Fibroblast of skin of left quadriceps (primary cell): ENCODE data around the gene DHRS4.
A peak's percentile ranks its signal among the peaks of the same experiment; 100 is the strongest.

Experiments used
- DNase-seq, 2 experiments: peaks; one replicate each; pipeline ENCODE4 v3.0.0-alpha.2; 2013; ENCODE audit warnings: low read depth in 2 of 2

DHRS4 gene

GRCh38 chr14:23953464-23954278 is at the start of gene DHRS4:
TSS of gene DHRS4 (plus strand) at chr14:23953770. CDS start at chr14:23953789, 19 bp downstream.
- DNase-seq, result peak; percentile 55 to 57

GRCh38 chr14:23910101-23910875 is 43.3 kb upstream of the DHRS4 start:
- peak; percentile 23 to 40 for DNase-seq

GRCh38 chr14:23910876-23911210 is 42.7 kb upstream of the DHRS4 start:
- no peak for DNase-seq

DNA sequence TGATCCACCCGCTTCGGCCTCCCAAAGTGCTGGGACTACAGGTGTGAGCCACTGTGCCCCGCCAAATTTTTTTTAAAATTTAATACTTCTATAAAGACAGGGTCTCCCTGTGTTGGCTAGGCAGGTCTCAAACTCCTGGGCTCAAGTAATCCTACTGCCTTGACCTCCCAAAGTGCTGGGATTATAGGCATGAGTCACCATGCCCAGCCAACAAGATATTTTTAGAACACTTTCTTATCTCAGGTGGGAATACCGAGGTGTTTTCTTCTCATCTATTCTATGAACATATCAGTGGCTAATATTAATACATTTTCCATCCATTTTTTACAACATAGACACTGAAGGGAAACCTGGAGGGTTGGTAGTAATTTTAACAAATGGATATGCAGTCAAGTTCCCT is 38.0 kb upstream of the DHRS4 start:
- no peak for DNase-seq

DNA sequence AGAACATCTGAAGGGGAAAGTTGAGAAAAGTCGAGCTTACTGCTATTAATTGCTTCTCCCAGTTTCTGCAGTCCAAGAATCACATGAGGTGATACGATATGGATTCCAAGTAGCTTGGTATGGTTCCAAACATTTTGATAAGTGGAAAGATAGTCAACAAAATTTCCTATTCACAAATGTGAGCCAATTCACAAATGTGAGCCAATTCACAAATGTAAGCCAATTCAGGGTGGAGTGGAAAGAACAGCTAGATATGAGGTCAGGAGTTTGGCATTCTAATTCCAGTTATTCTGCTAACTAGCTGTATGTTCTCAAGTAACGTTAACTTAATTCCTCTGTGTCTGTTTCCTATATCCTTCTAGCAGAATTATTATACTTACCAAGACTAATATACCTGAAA is 37.6 kb upstream of the DHRS4 start:
- no peak for DNase-seq

DNA sequence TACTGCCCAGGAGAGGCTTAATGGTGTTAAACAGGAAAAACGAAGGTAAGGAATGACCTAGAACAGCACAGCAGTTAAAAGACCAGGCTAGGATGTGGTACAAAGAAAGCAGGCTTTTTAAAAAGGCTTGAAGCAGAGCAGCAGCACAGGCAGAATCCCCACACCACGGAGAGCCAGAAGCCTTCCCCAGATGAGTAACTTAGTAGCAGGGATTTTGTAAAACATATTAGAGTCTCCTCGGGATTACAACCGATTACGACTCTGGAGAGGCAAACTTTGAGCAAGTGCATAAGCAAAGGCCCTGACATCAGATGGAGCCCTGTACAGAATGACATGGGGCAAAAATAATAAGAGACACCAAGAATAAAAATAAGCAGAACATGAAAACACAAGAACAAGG is 37.1 kb upstream of the DHRS4 start:
- DNase-seq, result no peak

GRCh38 chr14:23922545-23922944 is 31.0 kb upstream of the DHRS4 start:
- no peak for DNase-seq

DNA sequence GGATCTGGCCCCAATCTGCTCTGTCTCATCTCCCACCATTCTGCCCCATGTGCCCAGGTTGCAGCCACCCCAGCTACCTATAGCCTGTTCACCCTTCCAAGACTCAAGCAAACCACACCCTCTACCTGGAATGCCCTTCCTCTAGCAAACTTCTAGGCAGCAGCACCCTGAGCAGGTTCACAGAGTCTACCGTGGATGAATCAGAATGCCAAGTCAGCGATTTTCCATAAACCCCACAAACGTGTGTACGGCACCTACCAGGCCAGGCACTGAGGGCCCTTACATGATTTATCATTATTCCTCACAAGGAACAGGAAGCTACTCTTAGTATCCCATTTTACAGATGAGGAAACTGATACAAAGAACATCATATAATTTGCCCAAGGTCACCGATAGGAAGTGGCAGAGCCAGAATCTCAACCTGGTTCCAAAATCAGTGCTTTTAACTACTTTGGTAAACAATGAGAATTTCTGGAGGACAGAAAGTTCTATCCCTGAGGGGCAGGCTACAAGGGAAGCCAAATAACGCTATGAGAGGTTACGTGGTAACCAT is 28.0 kb upstream of the DHRS4 start:
- DNase-seq, result no peak

- DNase-seq, result no peak
Observed at GRCh38 chr14:23926543-23926942, 27.0 kb upstream of the DHRS4 start.

DNA sequence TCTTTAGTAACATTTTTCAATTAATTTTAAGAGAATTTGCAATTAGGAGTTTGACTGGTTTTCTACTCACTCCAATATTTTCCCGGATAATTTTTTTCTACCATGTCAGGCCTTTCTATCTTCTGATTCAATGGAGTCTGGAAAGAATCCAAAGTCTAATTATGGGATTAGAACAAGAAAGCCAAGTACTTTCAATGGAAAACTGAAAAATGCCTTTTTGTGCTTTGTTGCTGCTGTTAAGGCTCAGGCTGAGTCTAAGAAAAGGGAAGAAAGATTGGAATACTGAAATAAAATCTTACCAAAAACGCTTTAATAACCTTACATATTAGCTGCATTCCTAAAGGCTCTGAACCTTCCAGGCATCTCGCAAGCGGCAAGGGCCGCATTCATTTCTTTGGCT is 24.4 kb upstream of the DHRS4 start:
- DNase-seq, result no peak

- peak; percentile 43 to 52 for DNase-seq
Observed at GRCh38 chr14:23929822-23930294, 23.7 kb upstream of the DHRS4 start.

DNA sequence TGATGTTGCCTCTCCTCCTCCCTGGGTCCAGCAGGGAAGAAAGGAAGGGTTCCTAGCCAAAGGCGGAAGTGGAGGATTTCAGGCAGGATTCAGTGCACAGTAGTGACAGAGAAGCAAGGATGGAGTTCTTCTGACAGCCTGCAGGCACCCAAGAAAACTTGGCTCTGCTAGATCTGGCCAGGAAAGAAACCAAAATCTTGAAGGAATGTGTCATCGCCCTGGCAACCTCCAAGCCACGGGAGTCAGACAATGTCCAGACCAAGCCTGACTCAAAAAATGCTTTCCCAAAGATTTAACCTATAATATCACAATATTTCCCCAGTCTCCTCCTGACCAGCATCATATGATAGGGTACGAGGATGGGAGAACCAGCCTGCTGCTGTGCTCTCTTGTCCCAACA is 22.8 kb upstream of the DHRS4 start:
- DNase-seq, result no peak

GRCh38 chr14:23931721-23932289 is 21.8 kb upstream of the DHRS4 start:
- no peak for DNase-seq

GRCh38 chr14:23932639-23933038 is 20.9 kb upstream of the DHRS4 start:
- DNase-seq, result no peak

DNA sequence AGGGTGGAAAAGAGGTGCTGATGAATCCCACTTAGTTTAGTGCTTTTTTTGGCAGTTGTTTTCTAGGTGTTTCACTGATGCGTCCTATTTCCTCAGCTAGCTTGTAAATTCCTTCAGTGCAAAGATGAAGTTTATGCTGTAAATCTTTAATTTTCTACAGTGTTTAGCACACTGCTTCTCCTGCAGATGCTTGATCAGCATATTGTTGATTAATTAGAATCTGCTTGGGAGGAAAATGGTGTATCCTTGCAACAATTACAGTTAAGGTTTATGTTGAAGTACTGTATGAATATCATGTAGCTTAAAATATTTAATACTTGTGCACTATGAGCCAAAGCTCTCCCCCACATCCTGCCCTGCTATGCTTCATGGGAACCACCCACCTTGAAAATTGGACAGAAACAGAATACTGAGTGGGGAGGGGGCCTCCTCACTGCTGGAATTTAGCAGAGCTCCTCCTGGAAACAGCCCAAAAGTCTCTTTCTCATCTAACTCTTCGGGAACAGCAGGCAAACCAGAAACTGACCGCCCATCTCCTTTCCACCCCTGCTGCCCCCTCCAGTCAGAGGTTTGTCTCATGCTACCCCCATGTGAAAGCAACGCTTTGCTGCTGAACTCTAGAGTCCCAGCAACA is 20.3 kb upstream of the DHRS4 start:
- no peak for DNase-seq

DNA sequence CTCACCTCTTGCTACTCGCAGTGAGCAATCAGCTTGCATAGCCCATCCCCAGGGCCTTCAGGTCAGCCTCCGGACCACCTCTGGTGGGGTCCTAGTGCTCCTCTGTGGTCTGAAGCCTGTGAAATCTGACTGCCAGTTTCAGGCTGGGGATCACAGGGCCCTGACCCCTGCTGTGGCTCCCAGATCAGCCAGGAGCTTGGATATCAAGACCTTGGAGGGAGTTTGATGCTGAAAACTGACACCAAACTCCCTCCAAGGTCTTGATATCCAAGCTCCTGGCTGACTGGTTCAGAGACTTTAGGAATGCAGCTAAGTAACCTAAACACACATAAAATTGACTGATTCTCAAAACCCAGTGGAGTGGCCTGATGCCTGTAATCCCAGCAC is 19.8 kb upstream of the DHRS4 start:
- DNase-seq, result no peak

GRCh38 chr14:23935158-23935557 is 18.4 kb upstream of the DHRS4 start:
- no peak for DNase-seq

DNA sequence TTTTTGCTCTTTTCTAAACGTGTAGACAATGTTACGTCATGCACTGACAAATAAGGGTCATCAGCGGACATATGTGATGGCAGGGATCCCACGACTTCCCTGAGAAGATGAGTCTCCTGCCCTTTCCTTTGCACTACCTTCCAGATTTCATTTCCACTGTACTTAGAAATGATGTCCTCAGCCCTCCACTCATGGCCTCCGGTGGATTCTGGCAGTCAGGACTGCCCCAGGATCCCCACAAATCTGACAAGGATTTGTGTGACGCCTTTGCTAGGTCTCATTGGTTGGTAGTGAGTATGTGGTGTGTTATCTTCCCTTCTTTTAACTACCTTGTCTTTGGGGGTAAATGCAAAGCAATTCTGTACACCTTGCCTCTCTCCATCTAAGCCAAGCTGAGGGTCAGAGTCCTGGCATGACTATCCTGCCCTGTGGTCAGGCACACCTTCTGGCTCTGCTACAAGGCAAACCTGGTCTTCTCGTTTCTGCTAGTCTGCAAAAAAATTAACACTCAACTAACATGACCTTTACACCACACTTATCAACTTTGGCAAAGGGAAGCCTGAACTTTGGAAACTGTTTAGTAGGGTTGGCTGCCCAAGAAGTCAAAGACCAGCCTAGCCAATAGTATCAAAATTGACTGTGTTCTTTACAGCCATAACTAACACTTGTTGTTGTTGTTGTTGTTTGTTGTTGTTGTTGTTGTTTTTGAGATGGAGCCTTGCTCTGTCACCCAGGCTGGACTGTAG is 17.3 kb upstream of the DHRS4 start:
- no peak for DNase-seq

- DNase-seq, result no peak
Observed at GRCh38 chr14:23937203-23937602, 16.4 kb upstream of the DHRS4 start.

GRCh38 chr14:23938823-23939222 is 14.7 kb upstream of the DHRS4 start:
- no peak for DNase-seq

DNA sequence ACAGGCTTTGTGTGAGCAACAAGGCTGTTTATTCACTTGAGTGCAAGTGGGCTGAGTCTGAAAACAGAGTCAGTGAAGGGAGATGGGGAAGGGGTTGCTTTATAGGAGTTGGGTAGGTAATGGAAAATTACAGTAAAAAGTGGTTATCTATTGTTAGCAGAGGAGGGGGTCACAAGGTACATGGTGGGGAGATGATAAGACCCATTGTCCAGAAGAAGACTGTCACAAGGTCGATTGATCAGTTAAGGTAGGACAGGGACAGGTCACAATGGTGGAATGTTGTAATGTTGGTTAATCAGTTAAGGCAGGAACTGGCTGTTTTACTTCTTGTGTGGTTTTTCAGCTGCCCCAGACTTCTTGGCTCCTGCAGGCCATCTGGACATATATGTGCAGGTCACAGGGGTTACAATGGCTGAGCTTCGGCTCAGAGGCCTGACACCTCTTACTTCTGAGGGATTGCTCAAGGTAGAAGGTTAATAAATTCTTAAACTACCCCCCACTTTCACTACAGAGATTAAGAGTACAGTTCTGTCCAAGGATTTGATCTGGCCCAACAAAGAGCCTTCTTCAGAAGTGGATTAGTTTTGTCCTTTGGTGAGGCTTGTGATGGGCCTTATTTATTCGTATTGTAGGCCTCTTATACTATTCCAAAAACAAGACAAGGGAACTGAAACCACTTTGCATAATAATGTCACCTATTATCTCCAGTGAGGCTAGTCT is 13.8 kb upstream of the DHRS4 start:
- DNase-seq, result no peak
